Left ventricle myocardium superior (tissue), 1 donor: ENCODE data around the gene MALRD1. TPM values are rescaled to one million over a fixed set of nuclear protein-coding genes. Genes with fewer than 3 reads are reported as not detected.

Experiments used
- ATAC-seq: fragments of 200-7000 bp; cut with Tn5 transposase; one replicate; pipeline ENCODE4 v1.9.1; 2020; ENCODE audit warnings: mild to moderate bottlenecking, moderate library complexity
- DNase-seq: peaks from one replicate; pipeline ENCODE4 v3.0.0-alpha.2; 2020
- intact Hi-C: fragments of 100-400 bp; cut with micrococcal nuclease; formaldehyde crosslinking; loops from one replicate; pipeline ENCODE4 v1.11.0; 2022
- total RNA-seq: library from RNA; stranded (reverse); fragmentation: NEBNext Ultra II Directional; extraction: Animal tissue kit (Norgen Biotek cat#: 25700); gene quantifications from one replicate; pipeline ENCODE4 v1.2.1, GENCODE V29; 2021
- donor health status: DM: no; HTN: yes; CAD: no; lungs with severe emphysema.

MALRD1 gene
- total RNA-seq, 1 donor from 2014 or later, result 0.99 TPM

DNA sequence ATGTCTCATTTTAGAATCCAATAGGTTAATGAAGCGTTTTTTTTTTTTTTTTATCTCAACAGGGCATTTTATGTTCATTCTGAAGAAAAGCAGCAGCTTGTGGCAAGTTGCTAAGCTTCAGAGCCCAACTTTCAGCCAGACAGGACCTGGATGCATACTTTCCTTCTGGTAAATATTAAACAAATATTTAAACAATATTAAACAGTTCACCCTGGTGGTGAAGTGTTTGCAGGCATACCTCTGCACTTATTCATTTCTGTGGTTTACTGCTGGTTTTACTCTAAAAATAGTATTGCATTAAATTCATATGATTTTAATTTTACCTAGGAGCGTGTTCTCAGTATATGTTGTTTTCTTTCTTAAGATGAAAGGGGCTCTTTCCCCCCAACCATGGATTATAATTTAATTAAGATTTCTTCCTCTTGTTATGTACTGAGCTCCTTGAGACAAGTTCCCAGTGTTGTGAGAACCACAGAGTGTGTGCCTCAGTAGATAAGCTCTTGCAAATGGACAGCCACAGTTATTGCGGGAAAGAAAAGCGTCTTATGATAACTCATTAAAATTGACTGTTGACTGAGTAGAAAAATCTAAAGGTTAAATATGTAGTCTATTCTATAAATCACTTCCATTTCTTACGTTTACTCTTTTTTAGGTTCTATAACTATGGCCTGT lies 155.8 kb downstream of the MALRD1 start:
- DNase-seq (no peak), ATAC-seq (no peak)
- intact Hi-C loops, result no loop called here

DNA sequence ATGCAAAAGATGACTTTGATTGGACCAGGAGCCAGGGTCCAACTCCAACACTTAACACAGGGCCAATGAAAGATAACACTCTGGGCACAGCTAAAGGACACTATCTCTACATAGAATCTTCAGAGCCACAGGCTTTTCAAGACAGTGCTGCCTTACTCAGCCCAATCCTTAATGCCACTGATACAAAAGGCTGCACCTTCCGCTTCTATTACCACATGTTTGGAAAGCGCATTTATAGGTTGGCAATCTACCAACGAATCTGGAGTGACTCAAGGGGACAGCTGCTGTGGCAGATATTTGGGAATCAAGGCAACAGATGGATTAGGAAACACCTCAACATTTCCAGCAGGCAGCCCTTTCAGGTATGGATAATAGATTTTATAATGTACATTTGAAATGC lies 160.7 kb downstream of the MALRD1 start:
- no peak for ATAC-seq
- intact Hi-C loops, result no loop called here
- DNase-seq, result no peak

DNA sequence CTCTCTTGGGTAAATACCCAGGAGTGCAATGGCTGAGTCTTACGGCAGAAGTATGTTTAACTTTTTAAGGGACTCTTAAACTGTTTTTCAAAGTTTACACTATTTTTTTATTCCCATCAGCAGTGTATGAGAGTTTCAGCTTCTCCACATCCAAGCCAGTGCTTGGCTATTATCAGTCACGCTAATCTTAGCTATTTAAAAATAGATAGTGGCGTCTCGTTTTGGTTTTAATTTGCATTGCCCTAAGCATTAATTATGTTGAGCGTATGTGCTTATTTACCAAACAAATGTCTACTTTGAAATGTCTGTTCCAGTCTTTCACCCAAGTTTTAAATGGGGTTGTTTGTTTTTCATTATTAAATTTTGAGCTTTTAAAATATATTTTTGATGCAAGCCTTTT lies 164.0 kb downstream of the MALRD1 start:
- ATAC-seq, result no peak
- intact Hi-C loops, result no loop called here
- no peak for DNase-seq

- no peak for ATAC-seq
- no peak for DNase-seq
- intact Hi-C loops, result loop anchor here (5.0 kb wide), 1 partner anchor 484 kb away; no protein-coding TSS in a partner anchor
These were observed 172.6 kb downstream of the MALRD1 start for GRCh38 chr10:19221216-19221615.

DNA sequence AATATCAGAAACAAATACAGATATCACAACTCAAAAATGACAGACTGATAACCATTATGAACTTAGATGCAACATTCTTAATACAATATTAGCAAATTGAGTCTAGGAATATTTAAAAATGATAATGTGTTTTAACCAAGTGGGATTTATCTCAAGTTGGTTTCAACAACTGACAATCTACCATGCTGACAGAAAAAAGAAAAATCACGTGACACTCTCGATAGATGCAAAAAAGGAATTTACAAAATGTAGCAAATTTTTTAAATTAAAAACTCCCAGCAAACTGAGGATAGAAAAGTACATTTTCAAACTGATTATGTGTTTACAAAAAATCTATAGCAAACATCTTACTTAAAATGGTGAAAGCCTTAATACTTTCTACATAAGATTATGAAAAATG lies 177.4 kb downstream of the MALRD1 start:
- intact Hi-C loops, result no loop called here
- DNase-seq (no peak), ATAC-seq (no peak)

GRCh38 chr10:19231034-19231433 lies 182.4 kb downstream of the MALRD1 start:
- ATAC-seq (no peak), DNase-seq (no peak)
- intact Hi-C loops, result no loop called here

DNA sequence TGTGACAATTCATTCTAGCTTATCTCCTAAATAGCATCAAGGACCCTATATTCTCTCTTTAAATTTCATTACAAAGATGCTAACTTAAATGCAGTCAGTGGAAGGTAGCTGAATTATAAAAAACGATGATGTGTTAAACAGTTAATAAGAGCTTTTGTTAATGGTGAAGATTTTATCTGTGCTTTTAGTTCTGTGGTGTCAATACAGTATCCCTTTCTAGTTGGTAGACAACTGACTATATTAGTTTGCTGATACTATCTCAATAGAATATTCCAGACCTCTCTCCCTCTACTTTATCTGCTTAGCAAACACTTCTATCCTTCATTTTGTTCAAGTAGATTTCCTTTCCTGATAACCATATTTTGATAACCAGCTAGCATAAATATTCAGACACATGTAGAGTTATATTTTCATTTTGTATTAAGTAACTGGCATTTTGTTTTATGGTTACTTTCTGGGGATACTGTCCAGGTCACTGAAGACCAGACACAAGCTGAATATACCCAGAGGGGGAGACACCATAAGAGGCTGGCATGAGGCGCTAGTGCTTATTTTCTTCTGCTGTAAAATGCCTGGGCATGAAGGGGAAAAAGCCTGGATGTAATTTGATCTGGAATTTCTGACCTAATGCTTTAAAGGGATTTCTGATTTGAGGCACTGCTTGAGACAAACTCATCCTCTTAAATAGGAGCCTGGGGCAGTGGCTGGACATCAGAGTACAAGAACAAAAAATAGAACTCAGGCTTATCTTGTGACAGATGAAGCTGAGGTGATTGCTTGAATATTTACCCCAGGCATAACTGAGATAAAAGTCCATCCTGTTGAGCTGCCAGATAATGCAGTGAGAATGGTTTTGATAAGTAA lies 197.5 kb downstream of the MALRD1 start:
- intact Hi-C loops, result no loop called here

GRCh38 chr10:19247843-19248242 lies 199.2 kb downstream of the MALRD1 start:
- intact Hi-C loops, result no loop called here
- ATAC-seq (no peak), DNase-seq (no peak)

More for the DNA sequence above, 197.5 kb downstream of the MALRD1 start:
- DNase-seq (no peak), ATAC-seq (no peak)

DNA sequence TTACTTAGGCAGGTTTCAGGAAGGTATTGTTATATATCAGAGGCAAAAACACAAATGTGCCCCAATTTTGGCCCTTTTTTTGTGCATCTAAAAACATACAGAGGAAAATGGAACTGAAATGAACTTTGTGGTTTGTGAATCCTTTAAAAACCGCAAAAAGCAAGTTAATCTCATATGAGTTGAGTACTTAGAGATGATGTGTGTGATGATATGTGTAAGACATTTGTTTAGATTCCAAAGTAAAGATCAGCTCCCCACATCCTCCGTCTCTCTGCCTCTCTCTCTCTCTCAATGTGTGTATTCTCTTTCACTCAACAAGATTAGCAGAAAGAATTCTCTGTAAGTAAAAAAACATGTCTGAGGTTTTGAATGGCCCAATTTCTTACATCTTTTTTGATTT lies 201.9 kb downstream of the MALRD1 start:
- DNase-seq (no peak), ATAC-seq (no peak)
- intact Hi-C loops, result no loop called here

DNA sequence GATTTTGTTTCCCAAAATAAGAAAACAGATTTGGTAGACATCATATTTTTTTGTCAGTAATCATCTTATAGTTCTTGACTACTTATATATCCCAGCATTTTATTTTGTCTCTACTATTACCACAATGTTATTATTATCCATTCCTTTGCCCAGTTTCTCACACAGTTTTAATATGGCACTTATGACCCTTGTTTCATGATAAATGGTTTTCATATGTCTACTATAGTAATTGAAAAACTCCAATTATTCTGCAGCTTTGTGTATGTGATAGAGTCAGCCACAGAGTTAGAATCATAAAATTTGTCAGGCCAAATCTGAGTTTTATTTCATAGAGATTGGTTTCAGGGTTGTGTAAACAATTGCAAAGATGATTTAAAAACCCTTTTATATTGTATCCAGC lies 203.9 kb downstream of the MALRD1 start:
- no peak for DNase-seq
- ATAC-seq, result no peak
- intact Hi-C loops, result no loop called here

DNA sequence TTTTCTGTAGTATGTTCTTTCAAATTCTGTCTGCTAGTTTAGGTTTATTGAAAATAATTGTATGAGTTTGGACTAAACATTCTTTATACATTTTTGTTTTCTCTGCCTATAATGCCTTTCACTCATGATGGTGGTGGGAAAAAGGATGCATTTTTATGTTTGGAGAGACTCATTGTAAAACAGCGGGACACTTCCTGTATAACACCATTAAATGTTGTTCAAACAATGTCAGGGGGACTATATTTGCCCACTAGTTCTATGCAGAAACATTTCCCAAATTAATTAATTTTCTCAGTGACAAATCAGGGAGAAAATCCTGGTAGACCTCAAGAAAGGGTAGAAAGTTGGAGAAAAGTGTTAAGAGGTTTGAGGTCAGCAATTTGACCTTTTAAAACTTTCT lies 207.7 kb downstream of the MALRD1 start:
- DNase-seq (no peak), ATAC-seq (no peak)

GRCh38 chr10:19263262-19263661 lies 214.7 kb downstream of the MALRD1 start:
- intact Hi-C loops, result no loop called here

More for the DNA sequence above, 207.7 kb downstream of the MALRD1 start:
- intact Hi-C loops, result no loop called here

GRCh38 chr10:19283285-19283684 lies 234.7 kb downstream of the MALRD1 start:
- DNase-seq (no peak), ATAC-seq (no peak)
- intact Hi-C loops, result no loop called here

More at GRCh38 chr10:19263262-19263661, 214.7 kb downstream of the MALRD1 start:
- DNase-seq (no peak), ATAC-seq (no peak)

- ATAC-seq (no peak), DNase-seq (no peak)
- intact Hi-C loops, result no loop called here
These were observed 235.2 kb downstream of the MALRD1 start for GRCh38 chr10:19283786-19284185.

DNA sequence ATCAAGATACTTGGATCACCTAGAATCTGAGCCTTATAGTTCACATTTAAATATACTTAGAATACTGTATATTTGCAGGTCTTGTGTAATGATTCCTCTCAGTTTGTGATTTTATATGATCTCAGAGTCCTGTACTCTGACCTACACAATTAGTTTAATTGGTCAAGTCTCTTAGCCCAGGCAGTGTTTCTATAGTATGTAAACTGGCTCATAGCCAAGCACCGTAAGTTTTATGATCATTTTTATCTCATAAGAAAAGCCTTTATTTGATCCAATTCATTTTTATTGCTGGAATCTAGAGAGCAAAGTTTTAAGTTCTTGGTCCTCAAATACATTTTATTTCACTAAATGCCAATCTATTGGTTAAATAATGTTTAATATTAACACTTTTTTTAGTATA lies 242.2 kb downstream of the MALRD1 start:
- intact Hi-C loops, result no loop called here
- DNase-seq (no peak), ATAC-seq (no peak)

DNA sequence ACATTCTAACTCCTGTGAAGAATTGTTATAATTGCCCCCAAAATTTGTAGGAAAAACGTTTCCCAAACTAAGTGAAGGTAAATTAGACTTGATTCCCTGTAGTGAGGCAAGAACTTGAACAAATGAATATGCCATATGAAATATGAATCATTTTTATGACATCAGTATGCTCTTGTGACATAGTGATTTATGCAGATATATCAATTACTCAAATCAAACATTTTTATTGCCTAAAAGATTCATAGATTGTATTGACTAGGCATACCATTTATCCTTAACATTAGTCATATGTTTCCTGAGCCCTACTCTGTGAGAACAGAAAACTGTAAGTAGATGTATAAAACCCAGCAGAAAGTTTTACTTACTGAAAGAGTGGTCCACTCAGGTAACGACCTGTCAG lies 245.6 kb downstream of the MALRD1 start:
- intact Hi-C loops, result no loop called here
- DNase-seq (no peak), ATAC-seq (no peak)

DNA sequence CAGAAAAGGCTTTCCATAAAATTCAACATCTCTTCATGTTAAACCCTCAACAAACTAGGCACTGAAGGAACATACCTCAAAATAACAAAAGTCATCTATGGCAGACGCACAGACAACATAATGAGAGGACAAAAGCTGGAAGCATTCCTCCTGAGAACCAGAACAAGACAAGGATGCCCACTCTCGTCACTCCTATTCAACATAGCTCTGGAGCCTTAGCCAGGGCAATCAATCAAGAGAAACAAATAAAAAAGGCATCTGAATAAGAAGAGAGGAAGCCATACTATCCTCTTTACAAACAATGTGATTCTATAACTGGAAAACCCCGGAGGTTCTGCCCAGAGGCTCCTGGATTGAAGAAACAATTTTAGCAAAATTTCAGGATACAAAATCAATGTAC lies 251.0 kb downstream of the MALRD1 start:
- intact Hi-C loops, result loop anchor here (5.0 kb wide), 1 partner anchor 1073 kb away; no protein-coding TSS in a partner anchor
- ATAC-seq (no peak), DNase-seq (no peak)

DNA sequence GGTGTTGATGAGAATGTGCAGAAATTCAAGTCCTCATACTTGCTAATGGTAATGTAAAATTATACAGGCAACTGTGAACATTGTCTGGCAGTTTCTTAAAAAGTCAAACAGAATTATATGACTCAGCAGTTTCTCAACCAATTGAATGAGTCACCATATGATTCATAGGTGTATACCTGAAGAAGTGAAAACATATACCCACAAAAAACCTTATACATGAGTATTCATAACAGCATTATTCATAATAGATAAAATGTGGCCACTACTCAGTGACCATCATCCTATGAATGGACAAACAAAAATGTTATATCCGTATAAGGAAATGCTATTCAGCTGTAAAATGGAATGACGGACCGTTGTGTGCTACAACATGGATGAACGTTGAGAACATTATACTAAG lies 253.5 kb downstream of the MALRD1 start:
- DNase-seq (no peak), ATAC-seq (no peak)
- intact Hi-C loops, result no loop called here

DNA sequence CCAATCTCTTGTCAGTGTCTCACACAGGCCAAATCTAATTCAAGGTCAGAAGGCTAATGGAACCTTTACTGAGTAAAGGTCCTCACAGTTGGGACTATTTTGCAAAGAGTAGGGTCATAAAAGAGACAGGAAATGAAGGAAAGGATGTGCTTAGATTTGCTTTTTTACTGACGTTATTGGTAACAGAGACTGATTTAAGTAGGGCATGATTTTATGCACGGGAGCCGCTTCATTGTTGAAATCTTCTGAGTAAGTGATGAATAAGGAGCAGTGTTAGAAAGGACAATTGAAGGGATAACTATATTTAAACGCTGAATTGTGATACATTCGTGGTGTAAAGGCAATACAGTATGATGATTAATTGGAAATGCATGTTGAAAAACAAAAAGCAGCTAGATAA lies 261.5 kb downstream of the MALRD1 start:
- ATAC-seq (no peak), DNase-seq (no peak)
- intact Hi-C loops, result no loop called here

DNA sequence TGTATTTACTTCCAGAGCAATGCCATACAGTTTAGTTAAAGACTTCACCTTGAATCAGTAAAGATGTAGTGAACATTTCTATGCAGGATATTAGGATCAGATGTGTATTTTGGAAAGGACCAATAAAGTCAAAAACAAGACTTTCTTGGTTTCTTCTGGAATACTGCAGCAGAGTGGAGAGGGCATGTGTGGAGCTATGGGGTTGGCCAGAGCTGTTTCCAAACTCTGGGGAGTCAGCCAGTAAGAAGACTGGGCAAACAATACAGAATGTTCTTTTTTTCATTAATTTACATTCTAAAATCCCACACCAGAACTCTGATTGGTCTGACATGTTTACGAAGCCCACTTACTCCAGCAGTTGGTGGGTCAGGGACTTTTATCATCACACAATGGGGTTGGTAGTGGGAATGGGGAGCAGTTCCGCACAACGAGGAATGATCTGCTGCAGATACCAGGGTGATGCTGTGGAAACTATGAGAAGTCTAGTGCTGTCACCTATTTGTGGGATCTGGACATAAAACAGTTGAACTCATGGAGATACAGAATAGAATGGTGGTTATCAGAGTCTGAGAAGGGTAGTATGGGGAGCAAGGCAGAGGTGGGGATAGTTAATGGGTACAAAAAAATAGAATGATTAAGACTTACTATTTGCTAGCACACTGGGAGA lies 267.7 kb downstream of the MALRD1 start:
- intact Hi-C loops, result no loop called here
- DNase-seq (no peak), ATAC-seq (no peak)
